GM23338 (cell line): ENCODE data around the gene MMP15. TPM values are rescaled to one million over a fixed set of nuclear protein-coding genes. Genes with fewer than 3 reads are reported as not detected.

Experiments
- ATAC-seq: fragments of 200-7000 bp; cut with Tn5 transposase; 3 replicates; pipeline ENCODE4 v1.9.1; 2020
- DNase-seq: peaks from one replicate; pipeline ENCODE4 v3.0.0-alpha.2; 2015; ENCODE audit warnings: low spot score
- H2AFZ ChIP-seq: fragments of 200-600 bp; sonication (generic); 2 replicates; pipeline ENCODE4 v1.8.0; 2016; ENCODE audit warnings: antibody characterized with exemption, mild to moderate bottlenecking, moderate library complexity
- H3F3A ChIP-seq: fragments of 200-600 bp; sonication (generic); replicated peaks from 2 replicates; pipeline ENCODE4 v1.8.0; 2017; ENCODE audit warnings: antibody characterized with exemption, mixed run types, low read depth
- H3K27ac ChIP-seq: fragments of 200-600 bp; sonication (generic); 2 replicates; pipeline ENCODE4 v1.6.1; 2016; ENCODE audit warnings: low read depth
- H3K27me3 ChIP-seq: fragments of 200-600 bp; sonication (generic); 2 replicates; pipeline ENCODE4 v1.8.0; 2016; ENCODE audit warnings: mild to moderate bottlenecking, mixed run types, moderate library complexity; ENCODE audit not compliant: insufficient read depth
- H3K36me3 ChIP-seq: fragments of 200-600 bp; sonication (generic); 2 replicates; pipeline ENCODE4 v1.8.0; 2016; ENCODE audit warnings: mild to moderate bottlenecking; ENCODE audit not compliant: insufficient read depth
- H3K4me1 ChIP-seq: fragments of 200-600 bp; sonication (generic); 2 replicates; pipeline ENCODE4 v1.8.0; 2016; ENCODE audit warnings: mild to moderate bottlenecking, moderate library complexity; ENCODE audit not compliant: insufficient read depth
- H3K4me2 ChIP-seq: fragments of 200-600 bp; sonication (generic); 2 replicates; pipeline ENCODE4 v1.7.1; 2017; ENCODE audit warnings: mixed run types
- H3K4me3 ChIP-seq: fragments of 200-600 bp; sonication (generic); 2 replicates; pipeline ENCODE4 v1.6.1; 2016; ENCODE audit warnings: mixed run types
- H3K79me2 ChIP-seq: fragments of 200-600 bp; sonication (generic); replicated peaks from 2 replicates; pipeline ENCODE4 v1.8.0; 2017; ENCODE audit warnings: mild to moderate bottlenecking; ENCODE audit not compliant: insufficient read depth
- H3K9me2 ChIP-seq: fragments of 200-600 bp; sonication (generic); 2 replicates; pipeline ENCODE4 v1.8.0; 2017; ENCODE audit not compliant: insufficient read depth
- H4K20me1 ChIP-seq: fragments of 200-600 bp; sonication (generic); replicated peaks from 2 replicates; pipeline ENCODE4 v1.8.0; 2017; ENCODE audit warnings: mild to moderate bottlenecking; ENCODE audit not compliant: insufficient read depth
- H3K27ac Mint-ChIP-seq: 2 replicates; pipeline ENCODE4 v1.8.0; 2020; ENCODE audit warnings: inconsistent platforms, mild to moderate bottlenecking, moderate library complexity, mixed read lengths
- H3K27me3 Mint-ChIP-seq: 3 replicates; pipeline ENCODE4 v1.8.0; 2022; ENCODE audit warnings: low read depth, mild to moderate bottlenecking, moderate library complexity, mixed read lengths, inconsistent platforms; ENCODE audit not compliant: insufficient read depth, poor library complexity
- H3K36me3 Mint-ChIP-seq: 3 replicates; pipeline ENCODE4 v1.8.0; 2021; ENCODE audit warnings: low read depth, mild to moderate bottlenecking, inconsistent platforms, moderate library complexity, mixed read lengths
- H3K4me1 Mint-ChIP-seq: 3 replicates; pipeline ENCODE4 v1.8.0; 2020; ENCODE audit warnings: mild to moderate bottlenecking, inconsistent platforms, mixed read lengths
- H3K4me3 Mint-ChIP-seq: 3 replicates; pipeline ENCODE4 v1.8.0; 2021; ENCODE audit warnings: moderate library complexity, mild to moderate bottlenecking, inconsistent platforms, mixed read lengths
- H3K9me3 Mint-ChIP-seq: 3 replicates; pipeline ENCODE4 v1.8.0; 2020; ENCODE audit warnings: moderate library complexity, mild to moderate bottlenecking, inconsistent platforms, mixed read lengths
- CTCF ChIP-seq, 2 experiments: fragments of 200-600 bp in 1 of 2; sonication (generic) in 1 of 2; conservative IDR thresholded peaks; 2 replicates each; pipeline versions ENCODE4 v1.5.1 to v1.6.1; 2016 to 2017; ENCODE audit warnings: antibody characterized with exemption in 2 of 2, low read depth in 2 of 2, mild to moderate bottlenecking in 2 of 2, moderate library complexity in 1 of 2
- ETS1 ChIP-seq: IDR thresholded peaks from 2 replicates; pipeline ENCODE4 v1.6.1; 2016; ENCODE audit warnings: antibody characterized with exemption
- JUNB ChIP-seq: IDR thresholded peaks from one replicate; pipeline ENCODE4 v1.6.1; 2016; ENCODE audit warnings: antibody characterized with exemption; ENCODE audit not compliant: unreplicated experiment
- NANOG ChIP-seq: IDR thresholded peaks from 2 replicates; pipeline ENCODE4 v1.6.1; 2016; ENCODE audit warnings: antibody characterized with exemption, borderline replicate concordance
- POLR2AphosphoS5 ChIP-seq: IDR thresholded peaks from 2 replicates; pipeline ENCODE4 v1.6.1; 2016; ENCODE audit warnings: antibody characterized with exemption, low read depth
- ZNF462 ChIP-seq: fragments of 250-450 bp; sonication (Bioruptor Pico); IDR thresholded peaks from 2 replicates; pipeline ENCODE4 v1.5.0; 2020; ENCODE audit warnings: mild to moderate bottlenecking, moderate library complexity
- polyA plus RNA-seq: library from polyadenylated mRNA; unstranded; fragments of >200 nt; fragmentation: Nextera tagmentation; extraction: Ambion mirVana; gene quantifications from 2 replicates; pipeline ENCODE4 v1.2.1, GENCODE V29; 2016
- total RNA-seq: library from RNA; depleted of rRNA; stranded (reverse); fragments of >200 nt; shearing (Covaris generic); gene quantifications from 2 replicates; pipeline ENCODE4 v1.2.3, GENCODE V29; 2014

Gene MMP15
- total and polyA plus RNA-seq, 2 experiments from 2014 or later, result 10.9 to 79.1 TPM

- no peak for TF ChIP-seq ZNF462 (CRISPR knock-in tag)
Observed at GRCh38 chr16:58086381-58087208, 61.0 kb downstream of the MMP15 start (continued).

GRCh38 chr16:58087209-58087913 lies 61.8 kb downstream of the MMP15 start:
- Histone ChIP-seq H3K9me2 (no peaks in the 10 kb centered on the region), H3K27me3 (no peaks in the 10 kb centered on the region), H4K20me1 (no peaks in the 10 kb centered on the region), H3K79me2 (no peaks in the 10 kb centered on the region), H3K4me1 (peaks cover 10% of the 10 kb centered on the region), H2AFZ (no peak overlapping the region), H3K36me3 (no peaks in the 10 kb centered on the region), H3F3A (peaks cover 7% of the 10 kb centered on the region), H3K4me2 (no peak overlapping the region), H3K4me3 (no peak overlapping the region), H3K27ac (no peak overlapping the region)
- no peaks in the 10 kb centered on the region for H3K36me3 Mint-ChIP-seq
- no peak overlapping the region for H3K27ac Mint-ChIP-seq
- ATAC-seq (no peak), DNase-seq (no peak)
- no peak overlapping the region for H3K4me3 Mint-ChIP-seq
- peaks cover 5% of the 10 kb centered on the region for H3K27me3 Mint-ChIP-seq
- H3K4me1 Mint-ChIP-seq, result peaks cover 17% of the 10 kb centered on the region
- no peaks in the 10 kb centered on the region for H3K9me3 Mint-ChIP-seq
- TF ChIP-seq ETS1 (no peak), NANOG (no peak), JUNB (no peak), POLR2AphosphoS5 (no peak), CTCF (conservative IDR thresholded peaks at IDR 0.05; ENCODE audit: low read depth in 2 of 2) (no peak)
